Osteocyte (in vitro differentiated cells): ENCODE results near the gene GAD2. TPM values are rescaled to one million over a fixed set of nuclear protein-coding genes. Genes with fewer than 3 reads are reported as not detected.

Experiments used
- DNase-seq: peaks from one replicate; pipeline ENCODE4 v3.0.0; 2021; ENCODE audit warnings: mixed read lengths; ENCODE audit not compliant: unreplicated experiment; ENCODE audit errors: extremely low spot score
- H3K27ac Mint-ChIP-seq: one replicate; pipeline ENCODE4 v1.8.0; 2021; ENCODE audit warnings: mild to moderate bottlenecking, mixed read lengths; ENCODE audit not compliant: unreplicated experiment
- H3K27me3 Mint-ChIP-seq: one replicate; pipeline ENCODE4 v1.8.0; 2021; ENCODE audit warnings: mixed read lengths; ENCODE audit not compliant: unreplicated experiment
- H3K36me3 Mint-ChIP-seq: one replicate; pipeline ENCODE4 v1.8.0; 2021; ENCODE audit warnings: mixed read lengths; ENCODE audit not compliant: unreplicated experiment
- H3K4me1 Mint-ChIP-seq: one replicate; pipeline ENCODE4 v1.8.0; 2021; ENCODE audit warnings: mixed read lengths; ENCODE audit not compliant: unreplicated experiment
- H3K4me3 Mint-ChIP-seq: one replicate; pipeline ENCODE4 v1.8.0; 2021; ENCODE audit warnings: mild to moderate bottlenecking, moderate library complexity, mixed read lengths; ENCODE audit not compliant: unreplicated experiment
- H3K9me3 Mint-ChIP-seq: one replicate; pipeline ENCODE4 v1.8.0; 2021; ENCODE audit warnings: mixed read lengths; ENCODE audit not compliant: unreplicated experiment
- CTCF ChIP-seq: fragments of 200-600 bp; sonication (generic); IDR thresholded peaks from 2 replicates; pipeline ENCODE4 v1.5.0; 2021; ENCODE audit warnings: antibody characterized with exemption, mild to moderate bottlenecking, moderate library complexity
- total RNA-seq: library from RNA; stranded (reverse); gene quantifications from 2 replicates; pipeline ENCODE4 v1.2.1, GENCODE V29; 2021

GAD2 gene
- total RNA-seq, 1 donor from 2014 or later, result not detected

DNA sequence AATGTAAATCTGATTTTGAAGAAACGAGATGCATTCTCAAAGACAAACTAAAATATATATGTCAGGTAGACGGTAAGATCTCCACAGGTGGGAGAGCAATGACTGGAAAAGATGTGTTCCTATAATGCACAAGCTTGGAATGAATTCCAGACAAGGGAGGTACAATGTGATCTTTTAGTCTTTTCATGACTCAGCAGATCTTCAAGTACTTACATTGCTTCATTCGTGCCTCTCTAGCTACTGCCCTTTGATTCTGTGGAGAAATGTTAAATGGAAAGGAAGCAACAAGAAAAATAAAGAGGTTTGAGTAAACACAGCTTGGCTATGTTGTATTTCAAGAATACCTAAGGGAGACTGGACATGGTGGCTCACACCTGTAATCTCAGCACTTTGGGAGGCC lies 106.6 kb downstream of the GAD2 start:
- Mint-ChIP-seq H3K27me3 (no peaks in the 10 kb centered on the region), H3K27ac (no peak overlapping the region), H3K9me3 (peaks cover 15% of the 10 kb centered on the region), H3K4me1 (no peaks in the 10 kb centered on the region), H3K4me3 (no peak overlapping the region), H3K36me3 (no peaks in the 10 kb centered on the region)
- no peak for TF ChIP-seq CTCF
- no peak for DNase-seq

DNA sequence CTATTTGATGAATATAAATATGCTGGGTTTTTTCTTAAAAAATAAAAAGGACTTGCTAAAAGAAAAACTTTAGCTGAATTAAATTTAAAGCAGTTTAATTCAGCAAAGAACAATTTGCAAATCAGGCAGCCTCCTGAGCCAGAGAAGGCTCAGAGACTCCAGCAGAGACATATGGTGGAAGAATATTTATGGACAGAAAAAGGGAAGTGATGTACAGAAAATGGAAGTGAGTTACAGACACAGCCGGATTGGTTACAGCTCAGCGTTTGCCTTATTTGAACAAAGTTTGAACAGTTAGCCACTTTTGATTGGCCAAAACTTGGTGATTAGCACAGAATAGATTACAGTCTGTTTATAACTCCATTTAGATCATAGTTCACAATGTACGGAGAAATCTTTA lies 110.3 kb downstream of the GAD2 start:
- Mint-ChIP-seq H3K36me3 (no peaks in the 10 kb centered on the region), H3K9me3 (peaks cover 4% of the 10 kb centered on the region), H3K4me1 (no peaks in the 10 kb centered on the region), H3K4me3 (no peak overlapping the region), H3K27ac (no peak overlapping the region), H3K27me3 (no peaks in the 10 kb centered on the region)
- no peak for TF ChIP-seq CTCF
- no peak for DNase-seq

GRCh38 chr10:26327811-26328210 lies 111.2 kb downstream of the GAD2 start:
- Mint-ChIP-seq H3K9me3 (peaks cover 4% of the 10 kb centered on the region), H3K36me3 (no peaks in the 10 kb centered on the region), H3K27me3 (no peaks in the 10 kb centered on the region), H3K4me1 (no peaks in the 10 kb centered on the region), H3K27ac (no peak overlapping the region), H3K4me3 (no peak overlapping the region)
- DNase-seq, result no peak
- TF ChIP-seq CTCF, result no peak

- Mint-ChIP-seq H3K36me3 (no peaks in the 10 kb centered on the region), H3K4me3 (no peak overlapping the region), H3K9me3 (peaks cover 7% of the 10 kb centered on the region), H3K4me1 (no peaks in the 10 kb centered on the region), H3K27me3 (peaks cover 8% of the 10 kb centered on the region), H3K27ac (no peak overlapping the region)
- no peak for TF ChIP-seq CTCF
- DNase-seq, result no peak
Measured at GRCh38 chr10:26331371-26331770, 114.8 kb downstream of the GAD2 start.

GRCh38 chr10:26334232-26334931 lies 117.8 kb downstream of the GAD2 start:
- Mint-ChIP-seq H3K27me3 (peaks cover 8% of the 10 kb centered on the region), H3K36me3 (no peaks in the 10 kb centered on the region), H3K27ac (no peak overlapping the region), H3K9me3 (peaks cover 7% of the 10 kb centered on the region), H3K4me3 (no peak overlapping the region), H3K4me1 (no peaks in the 10 kb centered on the region)
- DNase-seq, result no peak
- no peak for TF ChIP-seq CTCF
